ENCODE results near the gene CDH4. TPM values are rescaled to one million over a fixed set of nuclear protein-coding genes. Genes with fewer than 3 reads are reported as not detected.

The CDH4 gene
- total and polyA plus RNA-seq, 2 of the 13 experiments (the other 11 are each of a cell fraction or from before 2014, with no cell fraction given), result not detected

DNA sequence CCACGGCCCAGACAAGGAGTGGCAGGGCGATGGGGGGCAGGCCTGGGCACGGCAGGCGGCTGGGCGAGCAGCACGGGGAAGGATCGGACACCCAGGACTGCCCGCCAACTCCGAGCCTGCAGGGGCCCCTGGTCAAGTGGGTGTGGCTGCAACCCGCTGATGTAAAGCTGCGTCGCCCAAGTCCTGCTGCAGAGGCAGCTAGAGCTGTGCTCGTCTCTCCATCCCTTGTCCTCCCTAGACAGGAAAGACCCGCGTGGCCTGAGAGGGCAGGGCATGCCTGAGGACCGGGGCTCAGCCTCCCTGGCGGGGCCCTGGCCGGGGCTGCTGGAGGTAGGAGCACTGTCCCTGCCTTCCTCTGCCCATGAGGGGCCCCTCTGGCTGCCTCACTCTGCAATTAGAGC is 281.2 kb downstream of the CDH4 start (continued):
- TF ChIP-seq, protein P1, sequence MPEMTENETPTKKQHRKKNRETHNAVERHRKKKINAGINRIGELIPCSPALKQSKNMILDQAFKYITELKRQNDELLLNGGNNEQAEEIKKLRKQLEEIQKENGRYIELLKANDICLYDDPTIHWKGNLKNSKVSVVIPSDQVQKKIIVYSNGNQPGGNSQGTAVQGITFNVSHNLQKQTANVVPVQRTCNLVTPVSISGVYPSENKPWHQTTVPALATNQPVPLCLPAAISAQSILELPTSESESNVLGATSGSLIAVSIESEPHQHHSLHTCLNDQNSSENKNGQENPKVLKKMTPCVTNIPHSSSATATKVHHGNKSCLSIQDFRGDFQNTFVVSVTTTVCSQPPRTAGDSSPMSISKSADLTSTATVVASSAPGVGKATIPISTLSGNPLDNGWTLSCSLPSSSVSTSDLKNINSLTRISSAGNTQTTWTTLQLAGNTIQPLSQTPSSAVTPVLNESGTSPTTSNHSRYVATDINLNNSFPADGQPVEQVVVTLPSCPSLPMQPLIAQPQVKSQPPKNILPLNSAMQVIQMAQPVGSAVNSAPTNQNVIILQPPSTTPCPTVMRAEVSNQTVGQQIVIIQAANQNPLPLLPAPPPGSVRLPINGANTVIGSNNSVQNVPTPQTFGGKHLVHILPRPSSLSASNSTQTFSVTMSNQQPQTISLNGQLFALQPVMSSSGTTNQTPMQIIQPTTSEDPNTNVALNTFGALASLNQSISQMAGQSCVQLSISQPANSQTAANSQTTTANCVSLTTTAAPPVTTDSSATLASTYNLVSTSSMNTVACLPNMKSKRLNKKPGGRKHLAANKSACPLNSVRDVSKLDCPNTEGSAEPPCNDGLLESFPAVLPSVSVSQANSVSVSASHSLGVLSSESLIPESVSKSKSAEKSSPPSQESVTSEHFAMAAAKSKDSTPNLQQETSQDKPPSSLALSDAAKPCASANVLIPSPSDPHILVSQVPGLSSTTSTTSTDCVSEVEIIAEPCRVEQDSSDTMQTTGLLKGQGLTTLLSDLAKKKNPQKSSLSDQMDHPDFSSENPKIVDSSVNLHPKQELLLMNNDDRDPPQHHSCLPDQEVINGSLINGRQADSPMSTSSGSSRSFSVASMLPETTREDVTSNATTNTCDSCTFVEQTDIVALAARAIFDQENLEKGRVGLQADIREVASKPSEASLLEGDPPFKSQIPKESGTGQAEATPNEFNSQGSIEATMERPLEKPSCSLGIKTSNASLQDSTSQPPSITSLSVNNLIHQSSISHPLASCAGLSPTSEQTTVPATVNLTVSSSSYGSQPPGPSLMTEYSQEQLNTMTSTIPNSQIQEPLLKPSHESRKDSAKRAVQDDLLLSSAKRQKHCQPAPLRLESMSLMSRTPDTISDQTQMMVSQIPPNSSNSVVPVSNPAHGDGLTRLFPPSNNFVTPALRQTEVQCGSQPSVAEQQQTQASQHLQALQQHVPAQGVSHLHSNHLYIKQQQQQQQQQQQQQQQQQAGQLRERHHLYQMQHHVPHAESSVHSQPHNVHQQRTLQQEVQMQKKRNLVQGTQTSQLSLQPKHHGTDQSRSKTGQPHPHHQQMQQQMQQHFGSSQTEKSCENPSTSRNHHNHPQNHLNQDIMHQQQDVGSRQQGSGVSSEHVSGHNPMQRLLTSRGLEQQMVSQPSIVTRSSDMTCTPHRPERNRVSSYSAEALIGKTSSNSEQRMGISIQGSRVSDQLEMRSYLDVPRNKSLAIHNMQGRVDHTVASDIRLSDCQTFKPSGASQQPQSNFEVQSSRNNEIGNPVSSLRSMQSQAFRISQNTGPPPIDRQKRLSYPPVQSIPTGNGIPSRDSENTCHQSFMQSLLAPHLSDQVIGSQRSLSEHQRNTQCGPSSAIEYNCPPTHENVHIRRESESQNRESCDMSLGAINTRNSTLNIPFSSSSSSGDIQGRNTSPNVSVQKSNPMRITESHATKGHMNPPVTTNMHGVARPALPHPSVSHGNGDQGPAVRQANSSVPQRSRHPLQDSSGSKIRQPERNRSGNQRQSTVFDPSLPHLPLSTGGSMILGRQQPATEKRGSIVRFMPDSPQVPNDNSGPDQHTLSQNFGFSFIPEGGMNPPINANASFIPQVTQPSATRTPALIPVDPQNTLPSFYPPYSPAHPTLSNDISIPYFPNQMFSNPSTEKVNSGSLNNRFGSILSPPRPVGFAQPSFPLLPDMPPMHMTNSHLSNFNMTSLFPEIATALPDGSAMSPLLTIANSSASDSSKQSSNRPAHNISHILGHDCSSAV (CRISPR knock-in tag; IDR thresholded peaks at IDR 0.05; ENCODE audit: borderline replicate concordance), result no peak
- TF ChIP-seq, protein P2, sequence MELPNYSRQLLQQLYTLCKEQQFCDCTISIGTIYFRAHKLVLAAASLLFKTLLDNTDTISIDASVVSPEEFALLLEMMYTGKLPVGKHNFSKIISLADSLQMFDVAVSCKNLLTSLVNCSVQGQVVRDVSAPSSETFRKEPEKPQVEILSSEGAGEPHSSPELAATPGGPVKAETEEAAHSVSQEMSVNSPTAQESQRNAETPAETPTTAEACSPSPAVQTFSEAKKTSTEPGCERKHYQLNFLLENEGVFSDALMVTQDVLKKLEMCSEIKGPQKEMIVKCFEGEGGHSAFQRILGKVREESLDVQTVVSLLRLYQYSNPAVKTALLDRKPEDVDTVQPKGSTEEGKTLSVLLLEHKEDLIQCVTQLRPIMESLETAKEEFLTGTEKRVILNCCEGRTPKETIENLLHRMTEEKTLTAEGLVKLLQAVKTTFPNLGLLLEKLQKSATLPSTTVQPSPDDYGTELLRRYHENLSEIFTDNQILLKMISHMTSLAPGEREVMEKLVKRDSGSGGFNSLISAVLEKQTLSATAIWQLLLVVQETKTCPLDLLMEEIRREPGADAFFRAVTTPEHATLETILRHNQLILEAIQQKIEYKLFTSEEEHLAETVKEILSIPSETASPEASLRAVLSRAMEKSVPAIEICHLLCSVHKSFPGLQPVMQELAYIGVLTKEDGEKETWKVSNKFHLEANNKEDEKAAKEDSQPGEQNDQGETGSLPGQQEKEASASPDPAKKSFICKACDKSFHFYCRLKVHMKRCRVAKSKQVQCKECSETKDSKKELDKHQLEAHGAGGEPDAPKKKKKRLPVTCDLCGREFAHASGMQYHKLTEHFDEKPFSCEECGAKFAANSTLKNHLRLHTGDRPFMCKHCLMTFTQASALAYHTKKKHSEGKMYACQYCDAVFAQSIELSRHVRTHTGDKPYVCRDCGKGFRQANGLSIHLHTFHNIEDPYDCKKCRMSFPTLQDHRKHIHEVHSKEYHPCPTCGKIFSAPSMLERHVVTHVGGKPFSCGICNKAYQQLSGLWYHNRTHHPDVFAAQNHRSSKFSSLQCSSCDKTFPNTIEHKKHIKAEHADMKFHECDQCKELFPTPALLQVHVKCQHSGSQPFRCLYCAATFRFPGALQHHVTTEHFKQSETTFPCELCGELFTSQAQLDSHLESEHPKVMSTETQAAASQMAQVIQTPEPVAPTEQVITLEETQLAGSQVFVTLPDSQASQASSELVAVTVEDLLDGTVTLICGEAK (IDR thresholded peaks at IDR 0.05), result no peak
- TF ChIP-seq, protein P2 (CRISPR knock-in tag; IDR thresholded peaks at IDR 0.05), result no peak
- TF ChIP-seq MED8 (CRISPR knock-in tag; IDR thresholded peaks at IDR 0.05; ENCODE audit: insufficient replicate concordance) (no peak), NPAS2 (CRISPR knock-in tag; IDR thresholded peaks at IDR 0.05; ENCODE audit: borderline replicate concordance) (no peak), ZNF550 (CRISPR knock-in tag; IDR thresholded peaks at IDR 0.05; ENCODE audit: borderline replicate concordance) (no peak), ZNF772 (CRISPR knock-in tag; IDR thresholded peaks at IDR 0.05) (no peak), MIER2 (CRISPR knock-in tag; IDR thresholded peaks at IDR 0.05) (no peak), ZNF558 (CRISPR knock-in tag; IDR thresholded peaks at IDR 0.05; ENCODE audit: borderline replicate concordance) (no peak), REXO4 (CRISPR knock-in tag; IDR thresholded peaks at IDR 0.05; ENCODE audit: borderline replicate concordance) (no peak), ZNF30 (CRISPR knock-in tag; IDR thresholded peaks at IDR 0.05) (no peak)

All from HepG2 (cell line).